ENCODE data around the gene ZNF775.

ZNF775 gene

DNA sequence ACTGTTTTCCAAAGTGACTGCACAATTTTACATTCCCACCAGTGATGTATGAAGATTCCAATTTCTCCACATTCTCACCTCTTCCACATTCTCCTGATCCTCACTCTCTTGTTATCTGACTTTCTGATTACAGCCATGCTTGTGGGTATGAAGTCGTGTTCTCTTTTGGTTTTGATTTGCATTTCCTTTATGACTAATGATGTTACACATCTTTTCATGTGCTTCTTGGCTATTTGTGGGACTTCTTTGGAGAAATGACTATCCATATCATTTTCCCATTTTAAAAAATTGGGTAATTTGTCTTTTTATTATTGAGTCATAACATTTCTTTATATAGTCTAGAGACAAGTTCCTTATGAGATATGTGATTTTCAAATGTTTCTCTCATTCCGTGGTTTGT, 60.8 kb downstream of the ZNF775 start:
- DNase-seq (ENCODE audit: low read depth in 3 of 3): no peak

DNA sequence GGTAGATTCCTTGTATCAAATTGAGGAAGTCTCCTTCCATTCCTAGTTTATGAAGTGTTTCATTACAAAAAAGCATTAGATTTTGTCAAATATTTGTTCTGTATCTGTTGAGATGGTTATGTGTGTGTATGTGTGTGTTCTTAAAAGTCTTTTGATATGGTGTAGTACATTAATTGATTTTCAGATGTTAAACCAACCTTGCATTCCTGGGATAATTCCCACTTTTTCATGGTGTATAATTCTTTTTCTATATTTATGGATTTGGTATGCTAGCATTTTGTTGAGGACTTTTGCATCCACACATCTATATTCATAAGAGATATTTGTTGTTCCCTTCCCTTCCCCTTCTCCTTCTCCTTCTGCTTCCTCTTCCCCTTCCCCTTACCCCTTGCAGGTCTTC, 62.4 kb downstream of the ZNF775 start:
- no peak for DNase-seq (ENCODE audit: low read depth in 3 of 3)

DNA sequence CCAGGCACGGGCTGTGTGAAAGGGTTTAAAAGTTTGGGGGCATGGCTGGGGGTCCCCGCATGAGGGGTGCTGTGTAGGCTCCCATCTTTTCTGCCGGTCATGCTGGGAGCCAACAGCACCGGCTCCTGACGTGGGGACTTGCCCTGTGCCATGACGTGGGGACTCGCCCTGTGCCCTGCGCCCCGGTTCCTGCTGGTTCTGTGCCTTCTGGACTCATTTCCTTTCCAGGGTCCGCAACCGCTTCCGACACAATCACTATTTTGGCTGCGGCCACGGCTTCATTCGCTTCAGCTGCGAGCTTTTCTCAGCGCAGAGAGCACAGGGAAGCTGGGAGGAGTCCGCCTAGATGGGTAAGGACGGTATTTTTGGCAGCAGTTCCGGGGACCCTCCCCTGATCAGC, 63.7 kb downstream of the ZNF775 start:
- DNase-seq (ENCODE audit: low read depth in 3 of 3): no peak

DNA sequence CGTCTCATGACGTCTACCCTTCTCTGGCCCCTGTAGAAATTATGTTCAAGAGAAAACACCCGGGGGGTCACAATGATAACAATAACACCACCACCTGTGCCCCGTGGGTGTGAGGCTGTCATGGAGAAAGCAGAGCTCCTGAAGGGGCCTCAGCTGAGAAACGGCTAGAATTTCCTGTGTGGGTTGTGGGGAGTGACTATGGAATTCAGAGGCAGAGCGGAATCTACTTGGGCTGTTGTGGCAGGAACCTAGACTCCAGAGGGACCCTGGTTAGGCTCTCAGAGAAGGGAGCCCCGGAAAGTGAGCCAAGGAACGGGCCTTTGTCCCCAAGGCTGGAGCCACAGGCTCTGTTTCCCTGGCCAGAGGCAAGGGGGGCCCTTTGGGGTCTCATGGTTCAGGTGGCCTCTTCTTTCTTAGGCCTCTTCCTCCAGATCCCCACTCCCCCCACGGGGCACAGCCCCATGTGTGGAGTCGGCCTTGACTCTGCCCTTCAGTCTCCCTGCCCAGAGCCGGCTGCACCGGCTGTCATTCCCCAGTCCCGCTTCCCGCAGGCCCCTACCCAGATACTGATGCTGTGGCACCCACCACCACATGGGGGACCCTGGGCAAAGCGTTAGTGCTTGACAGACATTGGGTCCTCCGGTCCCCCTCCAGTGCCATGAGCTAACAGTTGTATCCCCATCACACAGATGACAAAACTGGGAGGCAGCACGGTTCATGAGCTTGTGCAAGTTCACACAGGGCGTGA, 64.8 kb downstream of the ZNF775 start:
- DNase-seq (ENCODE audit: low read depth in 3 of 3): no peak

DNA sequence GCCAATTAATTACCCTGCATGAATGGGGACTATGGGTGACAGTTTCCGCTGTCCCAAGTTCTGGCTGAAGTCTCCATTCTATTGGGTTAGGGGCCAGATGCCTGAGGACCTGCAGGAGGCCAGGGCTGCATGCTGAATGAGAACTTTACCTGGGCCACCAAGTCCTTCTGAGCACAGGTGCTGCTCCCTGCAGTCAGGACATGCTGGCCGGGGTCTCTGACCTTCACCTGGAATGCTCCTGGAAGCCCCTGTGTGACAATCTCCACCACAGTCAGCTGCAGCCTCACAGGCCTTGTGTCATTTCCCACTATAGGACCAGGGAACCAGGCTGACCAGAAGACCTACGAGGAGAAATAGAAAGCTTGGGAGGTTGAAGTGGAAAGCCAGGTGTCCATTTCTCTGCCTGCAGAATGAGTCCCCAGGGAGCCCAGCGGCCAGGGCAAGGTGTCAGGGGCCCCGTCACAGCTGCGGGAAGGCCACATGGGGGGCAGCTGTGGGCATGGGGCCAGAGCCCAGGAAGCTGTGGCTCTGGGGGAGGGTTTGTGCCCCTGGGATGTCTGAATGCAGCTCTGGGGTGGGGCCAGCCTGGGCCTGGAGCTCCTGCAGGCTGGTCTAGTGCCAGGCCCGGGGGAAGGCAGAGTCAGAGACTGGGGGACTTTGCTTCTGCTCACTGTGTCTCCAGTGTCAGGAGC, 65.7 kb downstream of the ZNF775 start:
- no peak for DNase-seq (ENCODE audit: low read depth in 3 of 3)

DNA sequence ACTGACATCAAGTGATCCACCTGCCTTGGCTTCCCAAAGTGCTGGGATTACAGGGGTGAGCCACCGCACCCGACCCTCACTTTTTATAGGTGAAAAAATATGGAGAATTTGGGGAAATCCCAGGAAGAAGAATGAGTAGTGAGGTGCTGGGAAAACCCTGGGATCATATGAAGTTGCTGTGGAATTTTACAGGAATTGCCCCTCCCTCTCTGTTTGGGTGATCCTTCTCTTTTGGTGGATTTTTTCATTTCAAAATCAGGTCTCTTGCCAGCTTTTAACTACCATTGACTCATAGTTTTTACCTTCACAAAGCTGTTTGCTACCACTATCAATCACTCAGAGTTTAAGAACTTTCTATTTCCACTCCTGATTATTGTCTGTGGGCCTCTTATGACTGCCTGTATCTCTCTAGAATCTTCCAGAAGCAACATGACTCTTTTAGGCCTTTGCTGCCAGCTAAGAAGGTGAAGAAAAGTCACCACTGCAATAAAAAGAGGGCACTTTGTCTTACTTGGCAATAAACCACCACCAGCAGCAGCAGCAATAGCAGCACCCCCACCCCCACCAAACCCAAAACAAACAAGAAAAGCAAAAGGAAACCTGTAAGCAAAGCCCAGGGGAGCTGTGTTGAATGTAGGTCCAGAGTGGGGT, 67.3 kb downstream of the ZNF775 start:
- no peak for DNase-seq (ENCODE audit: low read depth in 3 of 3)

Data from stimulated activated CD4-positive, alpha-beta T cell treated with anti-CD3 and anti-CD28 coated beads, TNF-alpha, amount 100 ng/mL, for 24 hours (primary cell).